HCT116 (cell line): ENCODE results near the gene DAND5. TPM values are rescaled to one million over a fixed set of nuclear protein-coding genes. Genes with fewer than 3 reads are reported as not detected.

Experiments used
- ATAC-seq: fragments of 200-7000 bp; cut with Tn5 transposase; 2 replicates; pipeline ENCODE4 v1.9.1; 2020; ENCODE audit warnings: mild to moderate bottlenecking, moderate library complexity
- Bru-seq: library from RNA; stranded (reverse); fragments of 400-500 nt; gene quantifications from one replicate; lab custom pipeline; 2021; lab: Mats Ljungman, UMichigan
- BruChase-seq, 2 experiments: library from RNA; stranded (reverse); fragments of 400-500 nt; gene quantifications; one replicate each; lab custom pipeline; 2021; lab: Mats Ljungman, UMichigan
- BruUV-seq: library from RNA; stranded (reverse); fragments of 400-500 nt; replicated peaks from 2 replicates; lab custom pipeline; 2021; lab: Mats Ljungman, UMichigan
- CTCF ChIA-PET: fragments of 300-600 bp; sonication (Branson Sonifier 250); formaldehyde crosslinking; loops from one replicate; lab custom pipeline; 2021; ENCODE audit warnings: antibody characterized with exemption; lab: Charles Lee
- POLR2A ChIA-PET: fragments of 300-600, 350-600 bp; sonication (Branson Sonifier 250); formaldehyde crosslinking; loops from one replicate; lab custom pipeline; 2021; ENCODE audit warnings: antibody characterized with exemption; lab: Charles Lee
- RAD21 ChIA-PET, 2 experiments: fragments of 300-600 bp; sonication (Branson Sonifier 250); formaldehyde crosslinking; loops; one replicate each; lab custom pipeline; 2023; ENCODE audit warnings: low total read pairs in 2 of 2; ENCODE audit not compliant: uncharacterized antibody in 2 of 2, unreplicated experiment in 2 of 2, low non-redundant PET in 1 of 2; lab: Charles Lee
- DNase-seq: peaks from one replicate; pipeline ENCODE4 v3.0.0-alpha.2; 2010; ENCODE audit warnings: low read depth, low spot score
- H2AFZ ChIP-seq: fragments of 200-600 bp; shearing (Covaris generic), sonication (generic); 2 replicates; pipeline ENCODE4 v1.6.1; 2017; ENCODE audit warnings: low read depth, mixed run types, mixed read lengths, antibody characterized with exemption, low read length; ENCODE audit not compliant: poor library complexity, severe bottlenecking
- H3K27ac ChIP-seq: 2 replicates; pipeline ENCODE4 v1.5.1; 2012; ENCODE audit warnings: low read depth, low read length
- H3K27me3 ChIP-seq: fragments of 200-600 bp; sonication (generic); 2 replicates; pipeline ENCODE4 v1.6.1; 2016; ENCODE audit warnings: mixed run types, low read length, mixed read lengths; ENCODE audit not compliant: insufficient read depth
- H3K36me3 ChIP-seq, 2 experiments: fragments of 200-500 bp in 1 of 2; fragments of 200-600 bp in 1 of 2; sonication (Bioruptor generic) in 1 of 2; sonication (generic) in 1 of 2; 2 replicates each; pipeline versions ENCODE4 v1.5.1 to v1.6.1; 2014 to 2016; ENCODE audit warnings: low read length in 2 of 2, inconsistent platforms in 1 of 2, mixed read lengths in 1 of 2, mixed run types in 1 of 2; ENCODE audit not compliant: insufficient read depth in 2 of 2, control insufficient read depth in 1 of 2
- H3K4me1 ChIP-seq, 2 experiments: fragments of 200-600 bp in 1 of 2; sonication (generic) in 1 of 2; 2 replicates each; pipeline versions ENCODE4 v1.5.1 to v1.6.1; 2012 to 2017; ENCODE audit warnings: low read length in 2 of 2, inconsistent platforms in 1 of 2, mild to moderate bottlenecking in 1 of 2, mixed read lengths in 1 of 2, mixed run types in 1 of 2, moderate library complexity in 1 of 2; ENCODE audit not compliant: insufficient read depth in 2 of 2, control insufficient read depth in 1 of 2
- H3K4me2 ChIP-seq: fragments of 200-600 bp; sonication (generic); 2 replicates; pipeline ENCODE4 v1.6.1; 2017; ENCODE audit warnings: mixed run types, low read length, mixed read lengths
- H3K4me3 ChIP-seq, 2 experiments: fragments of 200-600 bp in 1 of 2; sonication (generic) in 1 of 2; replicated peaks in 1 of 2; 2 replicates each; pipeline ENCODE4 v1.5.1; 2011 to 2016; ENCODE audit warnings: low read length in 2 of 2, control low read depth in 1 of 2, low read depth in 1 of 2, mild to moderate bottlenecking in 1 of 2, mixed read lengths in 1 of 2, mixed run types in 1 of 2
- H3K79me2 ChIP-seq: fragments of 200-600 bp; sonication (generic); 2 replicates; pipeline ENCODE4 v1.6.1; 2017; ENCODE audit warnings: mild to moderate bottlenecking, mixed run types, low read length, moderate library complexity, mixed read lengths; ENCODE audit not compliant: insufficient read depth
- H3K9ac ChIP-seq: fragments of 200-600 bp; sonication (generic); 2 replicates; pipeline ENCODE4 v1.6.1; 2016; ENCODE audit warnings: low read length, mixed read lengths
- H3K9me2 ChIP-seq: fragments of 200-600 bp; sonication (generic), shearing (Covaris generic); 2 replicates; pipeline ENCODE4 v1.6.1; 2017; ENCODE audit warnings: mixed run types, mild to moderate bottlenecking, moderate library complexity; ENCODE audit not compliant: insufficient read depth
- H3K9me3 ChIP-seq, 2 experiments: fragments of 200-500 bp in 1 of 2; fragments of 200-600 bp in 1 of 2; sonication (Bioruptor generic) in 1 of 2; sonication (generic) in 1 of 2; 2 replicates each; pipeline ENCODE4 v1.6.1; 2014 to 2017; ENCODE audit warnings: low read length in 2 of 2, mixed read lengths in 2 of 2, inconsistent platforms in 1 of 2, low read depth in 1 of 2, mild to moderate bottlenecking in 1 of 2, mixed run types in 1 of 2, moderate library complexity in 1 of 2; ENCODE audit not compliant: control insufficient read depth in 1 of 2, insufficient read depth in 1 of 2
- H4K20me1 ChIP-seq: fragments of 200-600 bp; sonication (generic), shearing (Covaris generic); 2 replicates; pipeline ENCODE4 v1.6.1; 2017; ENCODE audit warnings: mixed run types, mild to moderate bottlenecking, moderate library complexity; ENCODE audit not compliant: insufficient read depth
- CBX3 ChIP-seq: IDR thresholded peaks from 2 replicates; pipeline ENCODE4 v1.6.1; 2012; ENCODE audit warnings: low read depth
- CEBPB ChIP-seq: IDR thresholded peaks from 2 replicates; pipeline ENCODE4 v1.6.1; 2012; ENCODE audit warnings: low read depth
- EGR1 ChIP-seq: IDR thresholded peaks from 2 replicates; pipeline ENCODE4 v1.6.1; 2012; ENCODE audit warnings: low read depth
- ELF1 ChIP-seq: IDR thresholded peaks from 2 replicates; pipeline ENCODE4 v1.6.1; 2012; ENCODE audit warnings: low read depth, borderline replicate concordance
- EZH2 ChIP-seq: fragments of 200-600 bp; sonication (generic); IDR thresholded peaks from 2 replicates; pipeline ENCODE4 v1.6.1; 2017; ENCODE audit warnings: antibody characterized with exemption, mixed run types
- FOSL1 ChIP-seq: IDR thresholded peaks from 2 replicates; pipeline ENCODE4 v1.6.1; 2012; ENCODE audit warnings: low read depth
- JUND ChIP-seq: IDR thresholded peaks from 2 replicates; pipeline ENCODE4 v1.6.1; 2012
- POLR2AphosphoS5 ChIP-seq: IDR thresholded peaks from 2 replicates; pipeline ENCODE4 v1.6.1; 2011; ENCODE audit warnings: mild to moderate bottlenecking, low read depth, low read length, moderate library complexity
- RAD21 ChIP-seq: IDR thresholded peaks from 2 replicates; pipeline ENCODE4 v1.6.1; 2012; ENCODE audit warnings: low read depth, mild to moderate bottlenecking
- TCF7L2 ChIP-seq: IDR thresholded peaks from 2 replicates; pipeline ENCODE4 v1.7.0; 2011; ENCODE audit warnings: borderline replicate concordance, inconsistent platforms; ENCODE audit not compliant: insufficient read depth, insufficient read length; ENCODE audit errors: extremely low read depth
- YY1 ChIP-seq: IDR thresholded peaks from 2 replicates; pipeline ENCODE4 v1.6.1; 2011; ENCODE audit warnings: low read length, low read depth, moderate library complexity, mild to moderate bottlenecking; ENCODE audit not compliant: insufficient replicate concordance; ENCODE audit errors: extremely low read depth
- ZBTB33 ChIP-seq: IDR thresholded peaks from 2 replicates; pipeline ENCODE4 v1.6.1; 2011; ENCODE audit warnings: mild to moderate bottlenecking, low read length, moderate library complexity; ENCODE audit not compliant: insufficient replicate concordance; ENCODE audit errors: extremely low read depth
- ZFX ChIP-seq: fragments of 450-650 bp; IDR thresholded peaks from 2 replicates; pipeline ENCODE4 v1.6.1; 2017
- ZNF274 ChIP-seq: fragments of 200-500 bp; sonication (Bioruptor generic); IDR thresholded peaks from 2 replicates; pipeline ENCODE4 v1.6.1; 2014; ENCODE audit warnings: mild to moderate bottlenecking, low read depth, low read length, inconsistent platforms
- intact Hi-C: fragments of 100-400 bp; cut with micrococcal nuclease; formaldehyde crosslinking; loops from 2 replicates; pipeline ENCODE4 v1.10.0; 2022
- long read RNA-seq: library from polyadenylated mRNA; unstranded; transcript quantifications from one replicate; pipeline ENCODE4 v2.0.0, GENCODE V29; 2021; ENCODE audit not compliant: unreplicated experiment
- polyA plus RNA-seq: library from polyadenylated mRNA; unstranded; fragments of >200 nt; gene quantifications from 2 replicates; pipeline ENCODE4 v1.2.1, GENCODE V29; 2012; ENCODE audit warnings: missing spikeins
- total RNA-seq: library from RNA; stranded (reverse); gene quantifications from one replicate; pipeline ENCODE4 v1.2.1, GENCODE V29; 2021; ENCODE audit not compliant: unreplicated experiment
- TF ChIP-seq, protein P1 (sequence below): IDR thresholded peaks from 2 replicates; pipeline ENCODE4 v1.6.1; 2012

The DAND5 gene
- total RNA-seq (0.25 TPM), Bru-seq, nascent RNA (percentile 18 among the genes with signal in this experiment), BruChase-seq, experiment 1, labeled RNA remaining after a 6-hour chase (percentile 12 among the genes with signal in this experiment), BruChase-seq, experiment 2, labeled RNA remaining after a 2-hour chase (percentile 24 among the genes with signal in this experiment)
- 0.07 TPM in 2 replicates for polyA plus RNA-seq
- long read RNA-seq: 0 reads

- TF ChIP-seq CBX3 (no peak), ELF1 (no peak), CEBPB (no peak)
- peaks cover 3 to 22% of the 10 kb centered on the region in 2 experiments; a peak in 3 of 4 replicates for H3K4me1 ChIP-seq
- H3K4me3 ChIP-seq: no peak within 1 kb of the TSS
- ChIA-PET POLR2A (no interaction called here), RAD21 (no interaction called here), CTCF (interaction anchor here (1.2 kb wide), 2 partner anchors 9 to 124 kb away, joined by 3 read pairs; no protein-coding TSS in a partner anchor)
- ATAC-seq: no peak
- no TSS peak for BruUV-seq
- H3K79me2 ChIP-seq: no peaks in the 10 kb centered on the region
- intact Hi-C loops: no loop called here
- no peaks in the 10 kb centered on the region for H3K9me2 ChIP-seq
- no peak within 1 kb of the TSS for H3K9ac ChIP-seq
- no peak within 1 kb of the TSS for H3K27ac ChIP-seq
- no peaks in the 10 kb centered on the region for H4K20me1 ChIP-seq
- no peaks in the 10 kb centered on the region for H3K27me3 ChIP-seq
- no peaks in the 10 kb centered on the region for H3K36me3 ChIP-seq
- DNase-seq: no peak
- no peaks in the 10 kb centered on the region for H3K9me3 ChIP-seq
- no peak within 1 kb of the TSS for H2AFZ ChIP-seq
- H3K4me2 ChIP-seq: no peak within 1 kb of the TSS
Measured at GRCh38 chr19:12969292-12969988, at the start of gene DAND5. DAND5 (plus strand) TSS chr19:12969576; CDS start chr19:12969661, 85 bp downstream.

DNA sequence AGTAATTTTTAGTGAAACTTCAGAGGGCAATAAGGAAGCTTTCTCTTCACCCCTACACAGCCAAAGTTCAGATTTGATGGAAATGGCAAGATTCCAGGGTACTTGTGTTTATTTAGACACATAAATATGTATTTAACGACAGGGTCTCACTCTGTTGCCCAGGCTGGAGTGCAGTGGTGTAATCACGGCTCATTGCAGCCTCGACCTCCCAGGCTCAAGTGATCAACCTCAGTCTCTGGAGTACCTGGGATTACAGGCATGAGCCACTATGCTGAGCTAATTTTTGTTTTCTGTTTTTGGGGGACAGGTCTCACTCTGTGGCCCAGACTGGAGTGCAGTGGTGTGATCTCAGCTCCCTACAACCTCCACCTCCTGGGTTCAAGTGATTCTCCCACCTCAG, 48.3 kb upstream of the DAND5 start:
- H3K4me1 ChIP-seq: peaks cover 0 to 10% of the 10 kb centered on the region in 2 experiments; a peak in 2 of 4 replicates
- ChIA-PET POLR2A (interaction anchor here (1.1 to 1.5 kb wide), 2 partner anchors 11 to 17 kb away, joined by 3 to 5 read pairs; no protein-coding TSS in a partner anchor), RAD21 (no interaction called here), CTCF (interaction anchor here (1.2 kb wide), 1 partner anchor 44 kb away, joined by 4 read pairs; no protein-coding TSS in a partner anchor)
- H2AFZ ChIP-seq: no peak overlapping the region
- TSS peak; percentile 8 for BruUV-seq
- ATAC-seq (no peak), DNase-seq (no peak)
- intact Hi-C loops: no loop called here
- H3K36me3 ChIP-seq: peaks cover 23 to 30% of the 10 kb centered on the region in 2 experiments; a peak in 3 of 4 replicates
- no peak overlapping the region for H3K9ac ChIP-seq
- no peaks in the 10 kb centered on the region for H3K79me2 ChIP-seq
- H3K9me3 ChIP-seq: no peaks in the 10 kb centered on the region
- no peaks in the 10 kb centered on the region for H4K20me1 ChIP-seq
- no peaks in the 10 kb centered on the region for H3K27me3 ChIP-seq
- H3K27ac ChIP-seq: peak overlapping the region; percentile 29; the same call in 1 of the 2 replicates
- no peak overlapping the region for H3K4me2 ChIP-seq
- H3K9me2 ChIP-seq: no peaks in the 10 kb centered on the region
- no peak overlapping the region for H3K4me3 ChIP-seq
- TF ChIP-seq RAD21 (no peak), JUND (no peak), ZBTB33 (no peak), EZH2 (no peak), POLR2AphosphoS5 (no peak; the same call in 1 of the 2 replicates), ZFX (no peak), YY1 (no peak), FOSL1 (no peak), TCF7L2 (no peak), ELF1 (no peak), EGR1 (no peak), ZNF274 (no peak)
- TF ChIP-seq, protein P1, sequence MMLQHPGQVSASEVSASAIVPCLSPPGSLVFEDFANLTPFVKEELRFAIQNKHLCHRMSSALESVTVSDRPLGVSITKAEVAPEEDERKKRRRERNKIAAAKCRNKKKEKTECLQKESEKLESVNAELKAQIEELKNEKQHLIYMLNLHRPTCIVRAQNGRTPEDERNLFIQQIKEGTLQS: no peak
